ENCODE measurements around the gene VAC14.
"Not testable (repeated sequence)": the region's sequence is repeated elsewhere in the genome, so short reads cannot be mapped to it uniquely, and the experiment has no call there.

The VAC14 gene

DNA sequence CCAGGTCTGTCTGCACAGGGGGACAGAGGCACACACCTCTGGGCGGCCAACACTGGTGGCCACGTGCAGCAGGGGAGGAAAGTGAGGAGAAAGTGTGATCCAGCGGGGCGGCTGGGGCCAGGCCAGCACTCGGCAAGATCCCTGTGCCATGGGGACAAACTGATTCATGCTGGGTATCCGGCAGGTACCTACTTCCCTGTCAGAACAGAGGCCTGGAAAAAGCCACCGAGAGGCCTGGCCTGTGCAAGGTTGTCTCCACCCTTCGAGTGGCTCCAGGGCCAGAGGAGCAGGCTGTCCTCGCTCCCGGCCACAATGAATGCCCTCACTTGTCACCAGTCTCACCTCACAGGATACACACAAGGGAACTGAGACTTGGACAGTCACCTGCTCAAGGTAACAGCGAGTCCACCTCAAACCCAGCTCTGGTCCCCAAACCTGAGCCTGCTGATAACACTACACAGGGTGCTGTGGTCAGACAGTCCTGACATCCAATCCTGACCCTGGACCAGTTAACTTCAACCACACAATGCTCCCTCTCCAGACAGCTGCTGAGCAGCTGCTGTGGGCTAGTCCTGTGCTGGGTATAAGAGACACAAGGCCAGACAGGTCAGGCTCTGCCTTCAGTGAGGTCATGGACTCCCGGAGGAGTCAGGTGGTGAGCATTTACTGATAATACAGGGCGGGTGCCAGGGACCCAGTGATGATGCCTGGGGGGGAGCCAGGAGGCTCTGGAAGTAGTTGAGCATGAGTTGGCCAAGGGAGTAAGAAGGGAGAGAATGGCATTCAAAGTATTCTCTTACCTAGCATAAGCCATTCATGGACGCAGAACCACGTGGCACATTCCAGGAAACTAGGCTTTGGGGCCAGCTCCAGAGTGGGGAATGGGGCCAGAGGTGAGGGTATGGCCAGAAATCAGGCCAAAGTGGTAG, 53.0 kb downstream of the VAC14 start:
- no peak for DNase-seq (ENCODE audit: low read depth)
- in situ Hi-C loops (cut with HindIII; ENCODE audit: low sequenced_read_pairs), result no loop called here
- H3K4me3 ChIP-seq (ENCODE audit: low read depth, low read length), result no peak overlapping the region
- TF ChIP-seq, protein P1, sequence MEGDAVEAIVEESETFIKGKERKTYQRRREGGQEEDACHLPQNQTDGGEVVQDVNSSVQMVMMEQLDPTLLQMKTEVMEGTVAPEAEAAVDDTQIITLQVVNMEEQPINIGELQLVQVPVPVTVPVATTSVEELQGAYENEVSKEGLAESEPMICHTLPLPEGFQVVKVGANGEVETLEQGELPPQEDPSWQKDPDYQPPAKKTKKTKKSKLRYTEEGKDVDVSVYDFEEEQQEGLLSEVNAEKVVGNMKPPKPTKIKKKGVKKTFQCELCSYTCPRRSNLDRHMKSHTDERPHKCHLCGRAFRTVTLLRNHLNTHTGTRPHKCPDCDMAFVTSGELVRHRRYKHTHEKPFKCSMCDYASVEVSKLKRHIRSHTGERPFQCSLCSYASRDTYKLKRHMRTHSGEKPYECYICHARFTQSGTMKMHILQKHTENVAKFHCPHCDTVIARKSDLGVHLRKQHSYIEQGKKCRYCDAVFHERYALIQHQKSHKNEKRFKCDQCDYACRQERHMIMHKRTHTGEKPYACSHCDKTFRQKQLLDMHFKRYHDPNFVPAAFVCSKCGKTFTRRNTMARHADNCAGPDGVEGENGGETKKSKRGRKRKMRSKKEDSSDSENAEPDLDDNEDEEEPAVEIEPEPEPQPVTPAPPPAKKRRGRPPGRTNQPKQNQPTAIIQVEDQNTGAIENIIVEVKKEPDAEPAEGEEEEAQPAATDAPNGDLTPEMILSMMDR (IDR thresholded peaks at IDR 0.05; ENCODE audit: low read depth, low read length, missing control alignments), result no peak

DNA sequence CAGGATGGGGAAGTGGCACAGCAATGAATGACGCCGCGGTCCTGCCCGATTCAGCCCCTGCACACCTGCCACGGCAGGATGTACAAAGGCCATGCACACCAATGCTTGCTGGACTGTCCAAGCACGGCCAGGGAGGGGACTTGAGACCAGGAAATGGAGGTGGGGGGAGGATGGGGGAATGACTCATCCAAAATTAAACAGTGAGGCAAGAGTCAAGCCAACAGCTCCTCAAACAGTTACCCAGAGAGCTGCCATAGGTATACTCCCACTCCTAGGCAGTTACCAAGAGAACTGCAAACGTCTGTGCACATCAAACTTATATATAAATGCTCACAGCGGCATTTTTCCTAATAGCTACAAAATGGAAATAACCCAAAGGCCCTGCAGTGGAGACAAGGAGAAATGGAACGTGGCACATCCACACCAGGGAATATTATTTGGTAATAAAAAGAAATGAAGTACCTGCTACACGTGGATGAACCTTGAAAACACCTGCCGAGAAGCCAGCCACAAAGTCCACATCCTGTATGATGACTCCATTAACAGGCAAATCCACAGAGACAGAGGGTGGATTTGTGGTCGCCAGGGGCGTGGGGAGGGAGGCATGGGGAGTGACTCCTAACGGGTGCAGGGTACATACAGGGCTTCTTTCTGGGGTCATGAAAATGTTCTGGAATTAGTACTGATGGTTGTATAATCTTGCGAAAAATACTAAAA, 54.1 kb downstream of the VAC14 start:
- no peak overlapping the region for H3K4me3 ChIP-seq (ENCODE audit: low read depth, low read length)
- in situ Hi-C loops (cut with HindIII; ENCODE audit: low sequenced_read_pairs), result no loop called here
- TF ChIP-seq, protein P1 (IDR thresholded peaks at IDR 0.05; ENCODE audit: low read depth, low read length, missing control alignments), result no peak
- peak; percentile 61 for DNase-seq (ENCODE audit: low read depth)

DNA sequence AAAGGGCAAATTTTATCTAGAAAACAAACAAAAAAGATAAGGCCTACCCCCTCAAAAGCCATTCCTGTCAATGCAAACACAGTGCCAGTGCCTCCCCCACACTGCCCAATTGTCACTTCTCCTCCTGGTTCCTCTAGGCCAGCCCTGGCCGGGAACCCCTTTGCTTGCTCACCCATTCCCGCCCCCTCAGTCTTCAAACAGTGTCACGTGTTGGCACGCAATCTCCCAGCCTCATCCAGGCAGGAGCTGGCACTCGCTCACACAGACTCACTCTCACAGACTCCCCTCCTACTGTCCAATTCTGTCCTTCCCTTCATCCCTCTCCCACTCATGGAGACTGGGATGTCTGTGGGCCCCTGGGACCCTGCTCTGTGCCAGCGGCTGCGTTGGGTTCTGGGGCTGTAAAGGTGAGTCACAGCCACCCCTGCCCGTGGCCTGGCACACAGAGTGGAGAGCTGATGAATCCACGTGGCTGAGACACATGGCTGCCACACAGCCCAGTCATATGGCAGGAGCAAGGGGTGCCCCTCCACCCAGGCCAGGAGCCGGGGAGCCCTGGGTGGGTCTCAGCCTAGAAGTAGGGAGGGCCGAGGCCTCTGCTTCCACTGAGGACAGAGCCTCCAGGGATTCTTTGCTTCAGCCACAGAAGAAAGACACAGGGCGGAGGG, 54.8 kb downstream of the VAC14 start:
- H3K4me3 ChIP-seq (ENCODE audit: low read depth, low read length), result no peak overlapping the region
- no peak for DNase-seq (ENCODE audit: low read depth)
- in situ Hi-C loops (cut with HindIII; ENCODE audit: low sequenced_read_pairs), result no loop called here
- TF ChIP-seq, protein P1 (IDR thresholded peaks at IDR 0.05; ENCODE audit: low read depth, low read length, missing control alignments), result no peak

DNA sequence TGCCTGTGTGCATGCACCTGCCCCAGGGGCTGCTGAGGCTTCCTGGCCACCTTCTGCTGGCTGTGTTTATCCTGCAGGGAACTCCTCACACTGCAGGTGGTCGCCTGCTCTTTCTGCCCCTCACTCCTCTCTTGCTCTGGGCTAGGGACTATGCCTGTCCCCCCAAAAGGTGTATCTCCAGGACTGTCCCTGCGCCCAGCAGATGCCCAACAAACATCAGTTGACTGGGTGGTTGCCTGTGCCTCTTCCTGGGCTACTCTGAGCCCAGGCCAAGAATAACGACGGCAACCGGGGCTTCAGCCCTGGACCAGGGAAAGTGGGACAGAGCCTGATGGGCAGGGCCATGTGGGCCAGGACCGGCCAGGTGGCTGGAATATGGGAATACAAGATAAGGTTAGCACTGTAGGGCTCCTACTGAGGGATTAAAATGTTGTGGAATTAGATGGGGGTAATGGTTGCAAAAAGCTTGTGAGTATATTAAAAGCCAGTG, 55.4 kb downstream of the VAC14 start:
- H3K4me3 ChIP-seq (ENCODE audit: low read depth, low read length), result no peak overlapping the region
- TF ChIP-seq, protein P1 (IDR thresholded peaks at IDR 0.05; ENCODE audit: low read depth, low read length, missing control alignments), result no peak
- DNase-seq (ENCODE audit: low read depth), result no peak
- in situ Hi-C loops (cut with HindIII; ENCODE audit: low sequenced_read_pairs), result no loop called here

DNA sequence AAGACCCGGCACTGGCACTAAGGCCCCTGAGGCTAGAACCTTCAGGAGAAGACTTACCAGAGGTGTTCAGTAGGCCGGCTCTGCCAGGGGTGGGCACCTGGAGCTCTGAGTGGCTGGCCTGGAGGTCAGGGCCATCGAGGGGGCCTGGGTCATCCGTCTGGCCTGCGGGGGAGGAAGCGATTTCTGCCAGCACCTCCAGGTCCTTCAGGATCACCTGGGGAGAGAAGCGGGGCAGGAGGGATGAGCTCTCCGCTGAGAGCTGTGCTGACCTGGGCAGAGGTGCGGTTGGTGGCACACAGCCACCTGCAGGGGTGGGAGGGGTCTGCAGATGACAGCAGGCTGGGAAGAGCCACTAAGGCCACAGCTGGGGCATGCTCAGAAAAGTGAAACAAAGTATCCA, 56.6 kb downstream of the VAC14 start:
- TF ChIP-seq, protein P1 (IDR thresholded peaks at IDR 0.05; ENCODE audit: low read depth, low read length, missing control alignments), result no peak
- in situ Hi-C loops (cut with HindIII; ENCODE audit: low sequenced_read_pairs), result no loop called here
- no peak for DNase-seq (ENCODE audit: low read depth)
- H3K4me3 ChIP-seq (ENCODE audit: low read depth, low read length), result no peak overlapping the region

DNA sequence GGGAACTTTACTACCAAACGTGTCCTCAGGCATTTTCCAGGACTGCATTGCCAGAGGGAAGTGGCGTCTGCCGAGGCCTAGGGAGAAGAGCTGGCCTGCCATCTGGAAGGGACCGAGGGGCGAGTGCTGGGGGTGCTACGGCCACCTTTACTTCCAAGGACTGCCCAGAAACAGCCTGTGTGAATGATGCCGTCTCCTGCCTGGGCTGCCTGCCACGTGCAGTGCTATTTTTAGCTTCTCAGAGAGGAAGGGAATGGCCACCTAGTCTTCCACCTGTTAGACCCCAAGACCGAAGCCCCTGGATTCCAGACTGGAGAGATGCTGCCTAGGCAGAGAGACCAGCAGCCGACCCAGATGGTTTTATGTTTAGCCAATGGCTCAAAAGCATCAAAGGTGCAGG, 57.2 kb downstream of the VAC14 start:
- in situ Hi-C loops (cut with HindIII; ENCODE audit: low sequenced_read_pairs), result no loop called here
- H3K4me3 ChIP-seq (ENCODE audit: low read depth, low read length), result no peak overlapping the region
- no peak for DNase-seq (ENCODE audit: low read depth)
- TF ChIP-seq, protein P1 (IDR thresholded peaks at IDR 0.05; ENCODE audit: low read depth, low read length, missing control alignments), result no peak

DNA sequence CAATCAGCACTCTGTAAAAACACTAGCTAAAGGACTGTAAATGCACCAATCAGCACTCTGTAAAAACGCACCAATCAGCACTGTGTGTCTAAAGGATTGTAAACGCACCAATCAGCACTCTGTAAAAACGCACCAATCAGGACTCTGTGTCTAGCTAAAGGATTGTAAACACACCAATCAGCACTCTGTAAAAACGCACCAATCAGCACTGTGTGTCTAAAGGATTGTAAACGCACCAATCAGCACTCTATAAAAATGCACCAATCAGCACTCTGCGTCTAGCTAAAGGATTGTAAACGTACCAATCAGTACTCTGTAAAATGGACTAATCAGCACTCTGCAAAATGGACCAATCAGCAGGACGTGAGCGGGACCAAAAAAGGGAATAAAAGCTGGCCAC, 58.0 kb downstream of the VAC14 start:
- in situ Hi-C loops (cut with HindIII; ENCODE audit: low sequenced_read_pairs); H3K4me3 ChIP-seq (ENCODE audit: low read depth, low read length): not testable (repeated sequence)

More for the DNA sequence above, 58.0 kb downstream of the VAC14 start:
- not testable (repeated sequence) for DNase-seq (ENCODE audit: low read depth)

Measured in astrocyte of the cerebellum (primary cell).